ENCODE results near the gene NFIB.

GRCh38 chr9:14278291-14278721, 35.6 kb downstream of the NFIB start:
- TF ChIP-seq, protein P1, sequence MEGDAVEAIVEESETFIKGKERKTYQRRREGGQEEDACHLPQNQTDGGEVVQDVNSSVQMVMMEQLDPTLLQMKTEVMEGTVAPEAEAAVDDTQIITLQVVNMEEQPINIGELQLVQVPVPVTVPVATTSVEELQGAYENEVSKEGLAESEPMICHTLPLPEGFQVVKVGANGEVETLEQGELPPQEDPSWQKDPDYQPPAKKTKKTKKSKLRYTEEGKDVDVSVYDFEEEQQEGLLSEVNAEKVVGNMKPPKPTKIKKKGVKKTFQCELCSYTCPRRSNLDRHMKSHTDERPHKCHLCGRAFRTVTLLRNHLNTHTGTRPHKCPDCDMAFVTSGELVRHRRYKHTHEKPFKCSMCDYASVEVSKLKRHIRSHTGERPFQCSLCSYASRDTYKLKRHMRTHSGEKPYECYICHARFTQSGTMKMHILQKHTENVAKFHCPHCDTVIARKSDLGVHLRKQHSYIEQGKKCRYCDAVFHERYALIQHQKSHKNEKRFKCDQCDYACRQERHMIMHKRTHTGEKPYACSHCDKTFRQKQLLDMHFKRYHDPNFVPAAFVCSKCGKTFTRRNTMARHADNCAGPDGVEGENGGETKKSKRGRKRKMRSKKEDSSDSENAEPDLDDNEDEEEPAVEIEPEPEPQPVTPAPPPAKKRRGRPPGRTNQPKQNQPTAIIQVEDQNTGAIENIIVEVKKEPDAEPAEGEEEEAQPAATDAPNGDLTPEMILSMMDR (conservative IDR thresholded peaks at IDR 0.05 in 1 of 2, IDR thresholded peaks at IDR 0.05 in 1 of 2; ENCODE audit: low read depth in 1 of 2, low read length in 2 of 2): no peak
- TF ChIP-seq EZH2 (IDR thresholded peaks at IDR 0.05; ENCODE audit: low read length, missing control alignments): no peak
